NCI-H1417 treated with DMSO at 0.1 percent for 48 hours (cell line): ENCODE measurements around the gene MBOAT2.

Source experiments
- DNase-seq: peaks from one replicate; lab custom pipeline; 2025; lab: John Stamatoyannopoulos, UW

MBOAT2 gene

DNA sequence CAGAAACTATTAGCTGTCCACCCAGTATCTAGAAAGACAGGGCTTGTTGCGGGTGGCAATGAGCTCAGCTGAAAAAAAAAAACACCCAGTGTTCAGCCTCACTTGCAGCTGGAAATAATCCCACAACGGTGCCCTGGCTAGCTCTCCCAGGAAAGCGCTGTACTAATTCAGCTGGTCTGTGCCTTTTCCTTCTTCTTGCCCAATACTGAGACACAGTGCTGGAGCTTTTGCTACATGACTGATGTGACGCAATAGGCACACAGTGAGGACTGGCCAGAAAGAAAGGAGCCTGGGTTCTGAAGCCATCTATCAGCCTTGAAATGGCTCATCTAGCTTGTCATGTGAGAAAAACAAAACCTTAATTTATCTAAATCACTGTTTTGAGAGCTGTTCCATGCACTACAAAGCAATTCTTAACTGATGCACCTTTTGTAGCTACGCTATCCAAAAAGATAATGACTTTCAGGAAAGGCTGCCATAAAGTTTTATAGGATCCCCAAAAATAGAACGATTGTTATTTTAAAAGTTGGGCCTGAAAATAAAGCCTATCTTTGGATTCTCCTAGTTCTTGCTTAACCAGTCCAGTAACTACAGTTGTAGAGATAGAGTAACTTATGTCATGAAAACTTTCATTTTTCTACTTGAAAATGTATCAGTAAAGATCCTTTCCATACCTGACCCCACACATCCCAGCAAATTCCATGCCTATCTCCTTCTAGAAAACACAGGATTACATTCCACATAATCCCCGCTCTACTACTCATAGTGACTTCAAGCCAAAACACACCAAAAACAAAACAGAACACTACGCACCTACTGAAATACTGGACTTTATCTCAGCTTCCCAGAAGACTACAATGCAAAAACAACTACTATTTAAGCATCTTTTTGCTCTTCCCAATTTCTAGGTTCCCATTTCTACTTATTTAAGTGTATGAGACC, 181.9 kb downstream of the MBOAT2 start:
- DNase-seq, result no peak

DNA sequence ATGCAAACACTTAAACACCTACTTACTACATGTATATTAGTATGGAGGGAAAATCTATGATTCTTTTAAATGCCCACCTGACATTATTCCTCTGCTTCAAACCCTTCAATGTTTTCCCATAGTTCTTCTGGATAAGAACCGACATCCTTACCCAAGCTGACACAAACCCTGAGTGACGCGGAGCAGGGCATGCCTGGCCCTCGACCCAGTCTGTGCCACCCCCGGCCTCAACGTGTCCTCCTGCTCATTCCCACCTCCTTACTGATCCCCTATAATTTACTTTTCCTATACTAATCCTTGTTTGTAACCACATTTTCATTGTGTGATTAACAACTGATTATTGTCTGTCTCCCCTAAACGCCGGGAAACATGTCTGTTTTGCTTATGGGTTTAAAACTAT, 183.5 kb downstream of the MBOAT2 start:
- DNase-seq, result no peak

DNA sequence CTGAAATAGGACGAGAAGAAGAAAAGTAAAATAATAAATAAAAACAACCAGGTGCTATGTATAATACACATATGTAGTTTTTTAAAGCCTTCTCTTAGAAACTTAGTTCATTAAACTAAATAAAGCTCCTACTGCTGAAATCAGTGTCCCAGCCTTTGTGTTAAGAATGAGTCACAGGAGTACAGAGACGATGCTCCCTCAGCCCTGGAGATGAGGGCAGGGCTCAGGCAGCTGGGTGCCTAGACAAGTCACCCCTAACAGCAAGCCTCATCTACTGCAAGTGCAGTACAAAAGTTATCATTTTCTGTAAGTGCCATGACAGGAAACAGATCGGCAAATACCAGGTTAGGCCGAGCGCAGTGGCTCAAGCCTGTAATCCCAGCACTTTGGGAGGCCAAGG, 184.3 kb downstream of the MBOAT2 start:
- no peak for DNase-seq

DNA sequence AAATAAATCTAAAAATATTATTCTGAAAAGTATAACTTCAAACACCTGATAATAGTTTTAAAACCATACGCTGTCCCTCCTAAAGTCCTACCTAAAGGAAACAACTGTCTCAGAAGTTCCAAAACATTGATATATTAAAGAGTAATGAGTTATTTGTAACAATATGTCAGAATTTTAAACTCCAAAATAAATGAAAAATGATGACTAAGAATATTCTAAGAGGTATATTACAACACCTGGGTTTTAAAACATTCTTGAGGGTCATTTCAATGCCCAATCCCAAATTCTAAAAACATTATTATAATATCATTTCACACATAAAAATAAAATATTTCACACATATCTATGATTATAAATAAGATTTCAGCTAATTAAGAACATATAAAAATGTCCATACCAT, 186.3 kb downstream of the MBOAT2 start:
- no peak for DNase-seq

DNA sequence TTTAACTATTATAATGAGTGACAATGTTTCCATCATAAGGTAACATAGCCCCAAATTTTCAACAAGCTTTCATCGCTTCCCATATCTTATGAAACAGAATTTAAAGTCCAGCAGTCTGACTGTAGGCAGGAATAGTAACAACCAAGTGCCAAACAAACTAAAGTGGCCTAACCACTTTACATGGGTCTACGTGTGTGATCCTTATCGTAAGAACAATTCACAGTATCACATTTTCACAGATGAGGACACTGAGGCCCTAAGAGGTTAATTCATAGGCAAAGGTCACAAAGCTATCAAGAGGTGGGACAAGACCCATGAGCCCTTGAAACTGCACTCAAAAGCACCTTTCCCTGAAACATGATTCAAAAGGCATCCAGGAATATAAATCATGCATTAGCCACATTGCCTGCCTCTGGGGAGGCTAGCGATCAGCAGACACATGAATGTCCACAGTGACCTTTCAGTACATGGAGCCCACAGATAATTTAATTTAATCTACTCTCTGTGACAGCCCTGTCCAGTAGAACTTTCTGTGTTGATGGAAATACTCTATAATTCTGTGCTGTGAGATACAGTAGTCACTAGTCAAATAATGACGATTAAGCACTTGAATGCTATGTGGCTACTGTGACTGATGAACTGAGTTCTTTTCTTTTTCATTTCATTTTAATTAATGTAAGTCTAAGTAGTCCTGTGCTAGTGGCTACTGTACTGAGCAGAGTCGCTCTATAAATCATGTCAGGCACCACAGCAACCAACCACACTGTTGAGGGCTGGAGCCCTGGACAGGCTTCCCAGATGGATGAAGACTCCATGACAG, 196.4 kb downstream of the MBOAT2 start:
- DNase-seq, result no peak

DNA sequence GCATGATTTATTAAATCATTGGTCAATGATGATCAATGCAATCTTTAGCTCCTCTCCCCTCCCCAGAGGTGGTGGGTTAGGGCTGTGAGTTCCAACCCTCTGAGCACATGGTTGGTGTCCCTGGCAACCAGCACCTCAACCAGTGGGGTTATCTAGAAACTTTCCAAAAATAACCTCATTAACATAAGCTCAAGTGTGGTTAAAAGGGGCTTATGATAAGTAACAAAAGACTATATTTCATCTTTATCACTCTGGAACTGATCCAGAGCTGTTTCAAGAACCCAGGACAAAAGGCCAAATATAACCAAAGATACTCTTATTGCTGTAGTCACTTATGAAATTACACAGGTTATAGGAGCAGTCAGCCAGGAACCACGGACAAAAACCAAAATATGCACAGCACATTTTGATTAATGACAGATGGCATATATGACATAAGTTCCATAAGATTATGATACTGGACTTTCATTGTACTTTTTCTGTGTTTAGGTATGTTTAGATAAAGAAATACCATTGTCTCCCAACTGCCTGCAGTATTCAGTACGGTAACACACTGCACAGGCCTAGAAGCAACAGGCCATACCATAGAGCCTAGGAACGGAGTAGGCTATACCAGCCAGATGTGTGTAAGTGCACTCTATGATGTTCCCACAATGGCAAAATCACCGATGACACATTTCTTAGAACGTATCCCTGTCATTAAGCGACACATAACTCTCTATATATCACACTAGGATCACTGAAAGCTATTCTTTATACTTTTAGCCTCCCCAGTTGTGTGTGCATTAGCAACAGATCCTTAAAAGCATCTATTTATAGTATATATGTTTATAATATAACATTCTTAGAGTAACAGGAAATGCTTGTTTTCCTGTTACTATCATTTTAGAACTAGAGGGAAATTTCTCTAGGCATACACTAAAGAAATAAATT, 197.9 kb downstream of the MBOAT2 start:
- DNase-seq, result no peak

DNA sequence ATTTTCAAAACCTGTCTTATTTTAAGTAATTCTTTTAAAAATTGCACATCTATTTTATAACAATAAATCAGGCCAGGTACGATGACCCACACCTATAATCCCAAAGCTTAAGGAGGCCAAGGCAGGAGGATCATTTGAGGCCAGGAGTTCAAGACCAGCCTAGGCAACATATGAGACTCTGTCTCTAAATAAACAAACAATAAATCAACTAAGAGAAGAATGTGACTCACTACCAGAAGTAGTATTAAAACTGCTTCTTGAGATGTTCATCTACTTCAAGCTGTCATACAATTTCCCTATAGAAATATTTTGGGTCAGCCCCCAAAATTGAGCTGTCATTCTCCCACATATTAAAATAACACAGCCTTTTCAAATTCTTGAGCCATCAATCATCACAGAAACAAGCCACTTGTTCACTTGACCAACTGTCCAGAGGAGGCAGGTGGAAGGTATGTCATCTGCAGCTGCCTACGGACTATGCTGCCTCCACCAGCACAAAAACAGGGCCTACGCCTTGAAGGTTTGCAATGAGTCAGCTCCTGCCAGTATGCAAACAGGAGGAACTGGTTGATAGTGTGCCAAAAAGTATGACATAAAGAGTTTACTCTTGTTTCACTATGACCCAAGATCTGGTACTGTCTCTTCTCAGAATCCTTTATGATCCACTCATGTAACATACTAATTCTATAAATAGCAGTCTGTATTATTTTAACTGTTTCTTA, 199.7 kb downstream of the MBOAT2 start:
- no peak for DNase-seq

DNA sequence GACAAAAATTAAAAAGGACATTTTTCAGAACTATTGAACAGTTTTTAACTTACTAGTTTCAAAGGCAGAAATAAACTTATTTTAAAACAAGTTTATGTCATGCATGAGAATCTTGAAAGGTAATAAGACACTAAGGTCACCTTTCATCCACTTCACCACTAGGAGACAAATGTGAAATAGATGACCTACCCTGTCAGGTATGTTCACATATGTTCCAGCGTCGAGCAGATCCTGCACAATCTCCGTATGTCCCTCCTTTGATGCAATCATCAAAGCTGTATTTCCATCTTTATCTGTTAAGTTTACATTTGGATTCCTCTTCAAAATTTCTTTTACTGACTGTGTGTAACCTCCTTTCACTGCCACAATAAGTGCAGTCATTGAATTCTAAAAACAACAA, 200.7 kb downstream of the MBOAT2 start:
- no peak for DNase-seq
